ENCODE results near the gene DHDH.

DNA sequence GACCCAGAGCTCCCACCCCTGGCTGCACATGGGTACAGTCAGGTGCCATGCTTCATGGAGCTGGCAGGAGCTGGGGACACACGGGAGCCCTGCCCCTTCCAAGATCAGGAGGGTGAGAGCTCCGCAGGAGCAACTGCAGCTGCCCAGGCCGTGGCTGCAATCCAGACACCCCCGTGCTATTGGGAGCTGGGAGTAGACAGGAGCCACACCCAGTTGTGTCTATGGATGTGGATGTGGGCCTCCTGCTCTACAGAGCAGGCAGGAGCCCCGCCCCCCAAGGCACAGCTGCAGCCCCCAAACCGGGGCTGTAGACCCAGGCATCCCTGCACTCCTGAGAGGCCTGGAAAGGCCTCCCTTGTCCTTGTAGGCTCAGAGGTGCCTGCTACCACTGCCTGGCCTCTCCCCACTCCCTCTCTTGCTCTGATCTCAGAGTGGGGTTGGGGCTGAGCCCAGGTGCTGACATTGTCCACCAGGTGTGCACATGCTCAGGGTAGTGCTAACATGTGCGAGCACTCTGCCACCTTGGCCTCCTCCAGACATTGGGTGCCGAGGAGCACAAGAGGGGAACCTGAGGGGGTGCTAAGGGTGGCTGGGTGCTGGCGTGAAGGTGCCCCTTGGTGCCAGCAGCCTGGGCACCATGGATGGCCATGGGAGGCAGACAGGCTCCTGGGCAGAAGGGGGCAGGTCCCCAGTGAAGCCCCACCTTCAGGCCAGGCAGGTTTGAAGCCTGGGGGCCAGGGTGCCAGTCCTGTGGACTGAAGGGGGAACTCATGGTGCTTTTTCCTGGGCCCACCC, 13.2 kb downstream of the DHDH start:
- no peak for TF ChIP-seq POLR2A (IDR thresholded peaks at IDR 0.05; ENCODE audit: low read depth)
- TF ChIP-seq, protein P1, sequence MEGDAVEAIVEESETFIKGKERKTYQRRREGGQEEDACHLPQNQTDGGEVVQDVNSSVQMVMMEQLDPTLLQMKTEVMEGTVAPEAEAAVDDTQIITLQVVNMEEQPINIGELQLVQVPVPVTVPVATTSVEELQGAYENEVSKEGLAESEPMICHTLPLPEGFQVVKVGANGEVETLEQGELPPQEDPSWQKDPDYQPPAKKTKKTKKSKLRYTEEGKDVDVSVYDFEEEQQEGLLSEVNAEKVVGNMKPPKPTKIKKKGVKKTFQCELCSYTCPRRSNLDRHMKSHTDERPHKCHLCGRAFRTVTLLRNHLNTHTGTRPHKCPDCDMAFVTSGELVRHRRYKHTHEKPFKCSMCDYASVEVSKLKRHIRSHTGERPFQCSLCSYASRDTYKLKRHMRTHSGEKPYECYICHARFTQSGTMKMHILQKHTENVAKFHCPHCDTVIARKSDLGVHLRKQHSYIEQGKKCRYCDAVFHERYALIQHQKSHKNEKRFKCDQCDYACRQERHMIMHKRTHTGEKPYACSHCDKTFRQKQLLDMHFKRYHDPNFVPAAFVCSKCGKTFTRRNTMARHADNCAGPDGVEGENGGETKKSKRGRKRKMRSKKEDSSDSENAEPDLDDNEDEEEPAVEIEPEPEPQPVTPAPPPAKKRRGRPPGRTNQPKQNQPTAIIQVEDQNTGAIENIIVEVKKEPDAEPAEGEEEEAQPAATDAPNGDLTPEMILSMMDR (IDR thresholded peaks at IDR 0.05), result no peak

Measured in esophagus muscularis mucosa (tissue), 3 donors.